Esophagus squamous epithelium (tissue), 4 donors: ENCODE data around the gene ZNF334.

Experiments
- CTCF ChIP-seq, 6 experiments: fragments of 450-650 bp in 4 of 6; fragments of 200-600 bp in 2 of 6; sonication (generic) in 2 of 6; IDR thresholded peaks; one replicate each; pipeline ENCODE4 v1.5.1; 2016 to 2019; ENCODE audit warnings: antibody characterized with exemption in 6 of 6, mild to moderate bottlenecking in 4 of 6, moderate library complexity in 4 of 6
- POLR2A ChIP-seq, 4 donors: fragments of 450-650 bp; IDR thresholded peaks; one replicate each; pipeline ENCODE4 v1.6.1; 2017; ENCODE audit warnings: antibody characterized with exemption in 4 of 4, mild to moderate bottlenecking in 4 of 4, moderate library complexity in 3 of 4

GRCh38 chr20:46558511-46558959, 45.2 kb upstream of the ZNF334 start:
- TF ChIP-seq CTCF (IDR thresholded peaks at IDR 0.05) (no peak), POLR2A (IDR thresholded peaks at IDR 0.05) (no peak)
